Fibroblast of skin of left biceps (primary cell): Measurements from ENCODE around the gene TASP1.

ENCODE experiments used
- DNase-seq, 2 experiments: peaks; one replicate each; pipeline ENCODE4 v3.0.0-alpha.2; 2013; ENCODE audit warnings: low read depth in 2 of 2

The TASP1 gene

DNA sequence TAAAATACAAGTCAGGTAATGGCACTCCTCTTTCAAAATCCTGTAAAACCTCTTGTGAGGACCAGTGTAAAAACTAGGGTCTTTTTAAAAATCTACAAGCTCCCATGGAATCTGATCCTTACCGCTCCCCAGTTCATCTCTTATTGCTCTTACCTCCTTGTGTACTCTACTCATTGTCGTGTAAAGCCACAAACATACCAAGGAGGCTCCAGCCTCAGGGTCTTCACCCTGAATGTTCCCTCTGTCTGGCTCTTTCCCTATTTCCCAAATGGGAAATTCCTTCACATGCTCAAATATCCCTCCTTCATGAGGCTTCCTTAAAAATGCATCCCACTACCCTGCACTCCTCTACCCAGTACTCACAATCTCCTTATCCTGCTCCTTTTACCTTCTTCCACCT lies 67.1 kb downstream of the TASP1 start:
- no peak for DNase-seq

GRCh38 chr20:13567663-13568062 lies 71.1 kb downstream of the TASP1 start:
- DNase-seq, result no peak

GRCh38 chr20:13563854-13564253 lies 74.9 kb downstream of the TASP1 start:
- DNase-seq, result no peak

DNA sequence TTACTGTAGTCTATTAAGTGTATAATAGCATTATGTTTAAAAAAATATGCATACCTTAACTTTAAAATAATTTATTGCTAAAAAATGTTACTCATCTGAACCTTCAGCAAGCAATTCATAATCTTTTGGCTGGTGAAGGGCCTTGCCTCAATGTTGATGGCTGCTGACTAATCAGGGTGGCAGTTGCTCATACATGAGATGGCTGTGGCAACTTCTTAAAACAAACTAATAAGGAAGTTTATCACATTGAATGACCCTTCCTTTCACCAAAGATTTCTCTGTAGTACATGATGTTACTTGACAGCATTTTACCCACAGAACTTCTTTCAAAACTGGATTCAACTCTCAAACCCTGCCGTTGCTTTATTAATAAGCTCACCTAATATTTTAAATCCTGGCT lies 84.0 kb downstream of the TASP1 start:
- DNase-seq, result no peak

GRCh38 chr20:13554076-13554475 lies 84.7 kb downstream of the TASP1 start:
- no peak for DNase-seq

DNA sequence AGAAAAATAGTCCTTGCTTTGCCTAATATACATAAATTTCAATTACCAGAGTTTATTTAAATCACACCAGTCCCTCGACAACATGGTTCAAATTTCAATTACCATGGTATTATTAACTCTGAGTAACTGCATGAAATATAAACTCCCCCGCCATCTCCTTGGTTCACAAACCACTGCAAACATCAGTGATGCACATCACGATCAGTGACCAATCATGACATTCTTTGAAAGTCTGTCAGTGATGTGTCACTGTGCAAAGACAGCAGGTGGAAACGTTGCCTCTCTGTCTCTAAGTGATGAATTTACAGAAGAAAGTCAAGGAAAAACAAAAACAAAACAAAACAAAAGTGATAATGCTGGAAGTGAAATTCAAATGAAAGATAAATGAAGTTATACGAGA lies 86.7 kb downstream of the TASP1 start:
- DNase-seq, result no peak

DNA sequence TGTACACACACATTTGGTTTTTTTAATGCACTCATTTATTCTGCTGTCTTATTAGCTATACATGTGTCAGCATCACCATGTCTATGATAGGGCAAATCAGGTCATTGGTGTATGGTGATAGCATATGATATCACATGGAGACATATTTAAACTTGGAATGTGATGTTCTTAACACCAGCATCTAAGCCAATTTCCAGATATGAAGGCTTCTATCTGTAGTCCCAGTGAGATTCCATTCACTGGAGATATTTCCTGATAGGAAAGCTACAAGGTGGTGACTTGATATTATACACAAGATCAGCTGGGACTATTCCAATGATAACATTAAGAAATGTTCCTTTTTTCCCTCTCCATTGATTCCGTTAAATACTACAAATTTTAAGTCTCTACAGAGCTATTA lies 89.3 kb downstream of the TASP1 start:
- no peak for DNase-seq

DNA sequence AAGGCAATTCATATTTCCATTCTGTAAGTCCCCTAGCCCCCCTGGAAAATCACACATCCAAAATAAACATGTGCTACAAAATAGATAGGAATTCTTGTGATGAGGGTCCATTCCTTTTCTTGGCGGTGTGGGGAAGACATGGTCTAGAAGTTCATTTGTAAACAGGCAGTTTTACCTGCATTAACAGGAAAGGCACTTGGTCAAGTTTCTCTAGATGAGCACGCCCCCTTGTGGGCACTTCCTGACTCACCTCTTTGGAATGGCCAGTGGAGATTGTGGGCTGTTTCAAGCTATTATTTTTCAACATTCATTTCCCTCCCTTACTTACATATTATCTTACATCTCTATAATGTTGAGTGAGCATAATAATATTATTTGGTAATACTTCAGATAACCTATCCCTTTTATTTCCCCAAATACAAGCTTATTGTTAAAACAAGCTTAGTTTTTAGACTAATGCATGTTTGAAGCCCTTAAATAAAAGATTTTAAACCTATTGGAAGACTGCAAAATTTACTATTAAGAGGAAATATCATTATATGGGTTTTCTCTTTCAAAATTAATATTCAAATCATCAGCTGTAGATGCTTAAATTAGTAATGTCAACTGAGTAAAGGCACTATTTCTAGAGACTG lies 92.1 kb downstream of the TASP1 start:
- DNase-seq, result peak; percentile 16 to 29

GRCh38 chr20:13545790-13546189 lies 92.9 kb downstream of the TASP1 start:
- no peak for DNase-seq

GRCh38 chr20:13543783-13544182 lies 94.9 kb downstream of the TASP1 start:
- no peak for DNase-seq

GRCh38 chr20:13535627-13536026 lies 103.1 kb downstream of the TASP1 start:
- no peak for DNase-seq

DNA sequence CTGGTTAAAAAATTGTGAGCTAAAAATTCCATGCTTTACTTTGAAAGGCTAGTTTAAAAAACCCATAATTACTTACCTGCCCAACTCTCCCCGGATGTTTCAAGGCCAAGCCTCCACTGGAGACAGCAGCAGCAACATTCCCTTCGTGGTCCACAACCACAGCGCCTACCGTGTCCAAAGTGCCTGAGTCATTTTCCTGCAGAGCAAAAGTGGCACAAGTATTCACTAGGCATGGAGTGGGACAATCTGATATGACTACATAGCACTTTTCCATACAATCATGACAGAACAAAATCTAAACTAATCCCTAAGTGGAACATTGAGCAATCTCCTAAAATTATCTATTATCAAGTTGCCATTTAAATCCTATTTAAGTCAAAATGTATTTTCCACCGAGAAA lies 104.8 kb downstream of the TASP1 start:
- DNase-seq, result no peak

GRCh38 chr20:13530146-13530545 lies 108.6 kb downstream of the TASP1 start:
- no peak for DNase-seq

DNA sequence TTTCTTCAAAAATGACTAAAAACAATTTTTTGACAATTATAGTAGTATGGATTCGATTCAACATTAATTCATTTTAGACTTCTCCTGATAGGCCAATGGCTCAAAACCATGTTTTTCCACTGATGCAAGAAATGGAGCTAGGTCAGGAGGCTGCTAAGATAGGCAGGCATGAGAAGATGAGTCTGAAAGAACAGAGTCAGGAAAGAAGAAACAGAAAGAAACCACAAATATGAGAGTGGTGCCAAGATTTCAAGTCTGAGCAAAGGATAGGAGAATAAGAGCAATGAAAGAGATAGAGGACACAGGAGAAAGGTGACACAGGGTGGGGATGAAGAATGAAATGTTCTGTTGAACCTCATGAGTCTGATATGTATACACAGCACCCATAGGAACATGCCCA lies 112.2 kb downstream of the TASP1 start:
- DNase-seq, result no peak

DNA sequence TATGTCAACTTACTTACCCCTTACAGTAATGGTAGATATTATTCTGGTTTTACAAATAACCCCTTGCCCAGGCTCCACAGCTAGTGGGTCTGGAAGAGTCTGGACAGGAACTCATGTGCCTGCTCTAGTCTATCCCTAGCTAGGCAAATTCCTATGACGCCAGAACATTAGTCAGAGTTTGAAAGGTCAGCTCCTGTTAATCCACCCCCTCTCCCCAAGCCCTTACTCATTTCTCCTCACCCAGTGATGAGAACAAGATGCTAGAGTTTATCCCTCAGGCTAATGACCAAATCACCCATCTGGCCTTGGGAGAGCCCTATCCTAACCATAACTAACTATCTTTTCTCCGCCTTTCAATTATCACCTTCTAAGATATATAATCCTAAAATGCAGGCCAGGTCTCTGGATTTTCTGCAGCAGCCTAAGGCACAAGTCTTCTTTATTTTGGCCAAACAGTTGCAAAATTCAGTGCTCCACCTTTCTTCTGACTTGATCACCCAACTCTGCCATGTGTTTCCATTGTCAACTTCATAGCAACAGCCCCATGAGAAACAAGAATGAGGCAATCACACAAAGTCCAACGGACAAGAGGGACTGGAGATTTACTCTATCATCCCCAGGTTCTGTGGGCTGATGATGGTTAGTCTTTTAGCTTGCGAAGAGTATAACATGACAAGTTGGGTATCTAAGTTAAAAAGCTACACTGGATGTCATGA lies 113.3 kb downstream of the TASP1 start:
- peak; percentile 67 to 68 for DNase-seq

- DNase-seq, result no peak
Measured at GRCh38 chr20:13524339-13524738, 114.4 kb downstream of the TASP1 start.

DNA sequence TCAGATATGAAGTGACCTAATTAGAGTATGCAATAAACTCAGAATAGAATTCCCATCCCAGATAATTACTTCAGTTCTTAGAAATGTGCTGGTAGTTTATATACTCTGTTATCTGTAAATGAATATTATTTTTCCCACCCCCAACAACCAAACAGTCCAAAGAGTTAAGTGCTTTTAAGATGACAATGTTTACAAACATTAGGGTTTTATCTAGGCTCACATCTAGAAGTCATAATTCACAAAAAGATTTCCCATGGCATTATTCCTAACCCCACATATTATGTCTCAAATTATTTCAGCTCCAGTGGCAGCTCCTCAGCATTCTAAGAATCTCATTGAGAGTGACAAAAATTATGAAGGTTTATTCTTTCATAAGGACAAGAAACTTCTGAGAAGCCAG lies 120.9 kb downstream of the TASP1 start:
- DNase-seq, result no peak

GRCh38 chr20:13515796-13516558 lies 122.8 kb downstream of the TASP1 start:
- peak in 1 of 2 experiments; percentile 7 for DNase-seq

DNA sequence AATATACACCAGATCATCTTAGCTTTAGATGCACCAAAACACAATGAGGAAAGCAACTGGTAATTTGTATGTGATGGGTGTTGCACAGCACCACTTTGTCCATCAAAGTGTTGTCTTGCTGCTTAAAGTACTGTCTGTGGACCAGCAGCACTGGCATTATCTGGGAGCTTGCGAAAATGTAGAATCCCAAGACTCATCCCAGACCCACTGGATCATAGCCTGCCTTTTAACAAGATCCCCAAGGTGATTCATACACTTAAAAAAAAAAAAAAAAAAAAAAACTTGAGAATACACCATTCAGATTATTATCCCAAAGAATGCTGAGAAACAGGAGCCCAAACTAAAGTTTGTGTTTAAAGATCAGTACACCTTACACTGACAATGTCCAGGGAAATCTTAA lies 123.4 kb downstream of the TASP1 start:
- no peak for DNase-seq

- no peak for DNase-seq
Measured at GRCh38 chr20:13510837-13511488, 127.8 kb downstream of the TASP1 start.

- no peak for DNase-seq
Measured at GRCh38 chr20:13507646-13508045, 131.1 kb downstream of the TASP1 start.

DNA sequence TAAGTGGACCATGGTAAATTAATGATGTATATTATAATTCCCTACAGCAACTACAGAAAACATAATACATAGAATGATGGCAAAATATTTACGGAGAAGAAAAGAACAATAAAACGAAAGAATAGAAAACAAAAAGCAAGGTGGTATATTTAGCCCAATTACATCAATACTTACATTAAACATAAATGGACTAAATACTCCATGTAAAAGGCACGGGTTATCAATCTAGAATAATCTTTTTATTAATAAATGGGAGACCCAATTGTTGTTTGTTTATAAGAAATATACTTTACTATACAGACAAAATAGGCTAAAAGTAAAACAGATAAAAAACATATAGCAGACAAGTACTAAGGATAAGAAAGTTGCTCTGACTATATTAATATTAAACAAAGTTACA lies 137.2 kb downstream of the TASP1 start:
- DNase-seq, result no peak
